Measurements from ENCODE around the gene TSC2. TPM values are rescaled to one million over a fixed set of nuclear protein-coding genes. Genes with fewer than 3 reads are reported as not detected.
A peak's percentile ranks its signal among the peaks of the same experiment; 100 is the strongest.

The TSC2 gene
- polyA plus RNA-seq, 1 donor from 2014 or later, result 69.2 TPM

DNA sequence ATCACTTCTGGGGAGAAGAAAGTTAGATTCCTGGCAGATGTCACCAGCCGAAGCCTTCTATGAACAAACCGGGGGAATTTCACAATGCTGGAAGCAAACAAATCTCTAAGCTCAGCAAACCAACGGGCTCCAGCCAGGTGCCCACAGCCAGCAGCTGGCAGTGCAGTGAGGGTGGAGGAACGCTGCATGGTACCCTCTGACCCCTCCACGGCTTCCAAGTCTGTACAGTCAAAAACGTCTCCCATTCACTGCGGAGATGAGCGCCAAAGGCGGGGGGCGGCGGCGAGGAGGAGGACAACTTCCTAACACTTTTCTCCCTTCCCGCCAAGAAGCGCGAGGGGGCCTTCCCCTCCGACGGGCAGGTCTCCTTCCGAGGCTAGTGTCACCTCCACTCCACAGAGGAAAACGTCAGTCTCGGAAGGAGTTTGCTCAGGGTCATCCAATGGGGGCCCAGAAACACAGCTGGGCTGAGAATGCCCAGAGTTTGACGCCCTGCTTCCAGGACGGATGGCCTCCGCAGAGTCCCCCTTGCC, 39.1 kb upstream of the TSC2 start:
- Histone ChIP-seq H2AFZ (ENCODE audit: low read depth, low read length) (no peak overlapping the region), H3K9me3 (ENCODE audit: low read length) (no peaks in the 10 kb centered on the region), H3K27ac (ENCODE audit: low read length) (peak overlapping the region; percentile 19), H3K79me2 (replicated peaks; ENCODE audit: insufficient read depth, low read length) (peaks cover 46% of the 10 kb centered on the region), H3K36me3 (ENCODE audit: insufficient read depth, low read length) (no peaks in the 10 kb centered on the region), H3K9me2 (ENCODE audit: insufficient read depth, low read length) (no peaks in the 10 kb centered on the region), H3K27me3 (ENCODE audit: insufficient read depth, low read depth, low read length) (no peaks in the 10 kb centered on the region), H3K4me2 (ENCODE audit: low read length) (peak overlapping the region; percentile 34), H4K20me1 (ENCODE audit: insufficient read depth) (peaks cover 5% of the 10 kb centered on the region), H3F3A (ENCODE audit: insufficient read depth, low read length, poor library complexity, severe bottlenecking) (no peaks in the 10 kb centered on the region), H3K9ac (ENCODE audit: low read length) (peak overlapping the region; percentile 75), H3K4me3 (ENCODE audit: low read length) (peak overlapping the region; percentile 87)
- TF ChIP-seq, protein P1, sequence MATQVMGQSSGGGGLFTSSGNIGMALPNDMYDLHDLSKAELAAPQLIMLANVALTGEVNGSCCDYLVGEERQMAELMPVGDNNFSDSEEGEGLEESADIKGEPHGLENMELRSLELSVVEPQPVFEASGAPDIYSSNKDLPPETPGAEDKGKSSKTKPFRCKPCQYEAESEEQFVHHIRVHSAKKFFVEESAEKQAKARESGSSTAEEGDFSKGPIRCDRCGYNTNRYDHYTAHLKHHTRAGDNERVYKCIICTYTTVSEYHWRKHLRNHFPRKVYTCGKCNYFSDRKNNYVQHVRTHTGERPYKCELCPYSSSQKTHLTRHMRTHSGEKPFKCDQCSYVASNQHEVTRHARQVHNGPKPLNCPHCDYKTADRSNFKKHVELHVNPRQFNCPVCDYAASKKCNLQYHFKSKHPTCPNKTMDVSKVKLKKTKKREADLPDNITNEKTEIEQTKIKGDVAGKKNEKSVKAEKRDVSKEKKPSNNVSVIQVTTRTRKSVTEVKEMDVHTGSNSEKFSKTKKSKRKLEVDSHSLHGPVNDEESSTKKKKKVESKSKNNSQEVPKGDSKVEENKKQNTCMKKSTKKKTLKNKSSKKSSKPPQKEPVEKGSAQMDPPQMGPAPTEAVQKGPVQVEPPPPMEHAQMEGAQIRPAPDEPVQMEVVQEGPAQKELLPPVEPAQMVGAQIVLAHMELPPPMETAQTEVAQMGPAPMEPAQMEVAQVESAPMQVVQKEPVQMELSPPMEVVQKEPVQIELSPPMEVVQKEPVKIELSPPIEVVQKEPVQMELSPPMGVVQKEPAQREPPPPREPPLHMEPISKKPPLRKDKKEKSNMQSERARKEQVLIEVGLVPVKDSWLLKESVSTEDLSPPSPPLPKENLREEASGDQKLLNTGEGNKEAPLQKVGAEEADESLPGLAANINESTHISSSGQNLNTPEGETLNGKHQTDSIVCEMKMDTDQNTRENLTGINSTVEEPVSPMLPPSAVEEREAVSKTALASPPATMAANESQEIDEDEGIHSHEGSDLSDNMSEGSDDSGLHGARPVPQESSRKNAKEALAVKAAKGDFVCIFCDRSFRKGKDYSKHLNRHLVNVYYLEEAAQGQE (IDR thresholded peaks at IDR 0.05; ENCODE audit: borderline replicate concordance), result no peak
- TF ChIP-seq EP300 (conservative IDR thresholded peaks at IDR 0.05; ENCODE audit: poor library complexity, severe bottlenecking) (no peak), MXI1 (conservative IDR thresholded peaks at IDR 0.05; ENCODE audit: poor library complexity, severe bottlenecking) (no peak), EZH2 (IDR thresholded peaks at IDR 0.05; ENCODE audit: borderline replicate concordance, insufficient read depth, low read length, poor library complexity, severe bottlenecking) (no peak), RAD21 (conservative IDR thresholded peaks at IDR 0.05) (no peak), SMC3 (conservative IDR thresholded peaks at IDR 0.05; ENCODE audit: poor library complexity) (no peak), TAF1 (IDR thresholded peaks at IDR 0.05; ENCODE audit: low read depth) (no peak), POLR2AphosphoS5 (IDR thresholded peaks at IDR 0.05) (no peak)
- TF ChIP-seq, protein P2, sequence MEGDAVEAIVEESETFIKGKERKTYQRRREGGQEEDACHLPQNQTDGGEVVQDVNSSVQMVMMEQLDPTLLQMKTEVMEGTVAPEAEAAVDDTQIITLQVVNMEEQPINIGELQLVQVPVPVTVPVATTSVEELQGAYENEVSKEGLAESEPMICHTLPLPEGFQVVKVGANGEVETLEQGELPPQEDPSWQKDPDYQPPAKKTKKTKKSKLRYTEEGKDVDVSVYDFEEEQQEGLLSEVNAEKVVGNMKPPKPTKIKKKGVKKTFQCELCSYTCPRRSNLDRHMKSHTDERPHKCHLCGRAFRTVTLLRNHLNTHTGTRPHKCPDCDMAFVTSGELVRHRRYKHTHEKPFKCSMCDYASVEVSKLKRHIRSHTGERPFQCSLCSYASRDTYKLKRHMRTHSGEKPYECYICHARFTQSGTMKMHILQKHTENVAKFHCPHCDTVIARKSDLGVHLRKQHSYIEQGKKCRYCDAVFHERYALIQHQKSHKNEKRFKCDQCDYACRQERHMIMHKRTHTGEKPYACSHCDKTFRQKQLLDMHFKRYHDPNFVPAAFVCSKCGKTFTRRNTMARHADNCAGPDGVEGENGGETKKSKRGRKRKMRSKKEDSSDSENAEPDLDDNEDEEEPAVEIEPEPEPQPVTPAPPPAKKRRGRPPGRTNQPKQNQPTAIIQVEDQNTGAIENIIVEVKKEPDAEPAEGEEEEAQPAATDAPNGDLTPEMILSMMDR (IDR thresholded peaks at IDR 0.05; ENCODE audit: poor library complexity, severe bottlenecking), result no peak

DNA sequence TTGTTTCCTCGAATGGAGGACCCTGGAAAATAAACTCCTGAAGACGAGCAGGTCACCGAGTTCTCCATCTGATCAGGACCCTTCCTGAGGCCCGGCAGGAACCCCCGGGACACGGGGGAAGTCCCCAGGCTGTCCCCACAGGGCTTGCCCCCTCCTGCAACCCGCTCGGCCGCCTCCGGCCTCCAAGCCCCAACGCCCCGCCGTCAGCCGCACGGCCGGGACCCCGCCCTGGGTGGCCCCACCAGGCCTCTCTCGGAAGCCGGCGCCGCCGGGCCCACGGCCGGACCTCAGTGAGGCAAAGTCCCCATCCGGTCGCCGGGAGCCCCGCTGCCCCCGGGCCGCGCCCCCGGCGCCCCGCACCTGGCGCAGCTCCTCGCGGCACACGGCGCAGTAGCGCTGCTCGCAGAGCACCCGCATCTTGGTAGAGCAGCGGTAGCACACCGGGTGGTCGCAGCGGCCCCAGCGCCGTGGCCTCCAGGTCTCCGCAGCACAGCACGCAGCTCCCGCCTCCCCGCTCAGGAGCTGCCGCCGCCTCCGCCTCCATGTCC, 38.5 kb upstream of the TSC2 start:
- Histone ChIP-seq H3K9me3 (ENCODE audit: low read length) (no peaks in the 10 kb centered on the region), H3K27me3 (ENCODE audit: insufficient read depth, low read depth, low read length) (no peaks in the 10 kb centered on the region), H3K79me2 (replicated peaks; ENCODE audit: insufficient read depth, low read length) (peaks cover 46% of the 10 kb centered on the region)

More for the DNA sequence above, 38.5 kb upstream of the TSC2 start:
- TF ChIP-seq, protein P1 (IDR thresholded peaks at IDR 0.05; ENCODE audit: borderline replicate concordance), result no peak
- TF ChIP-seq EZH2 (IDR thresholded peaks at IDR 0.05; ENCODE audit: borderline replicate concordance, insufficient read depth, low read length, poor library complexity, severe bottlenecking) (no peak), RAD21 (conservative IDR thresholded peaks at IDR 0.05) (no peak), EP300 (conservative IDR thresholded peaks at IDR 0.05; ENCODE audit: poor library complexity, severe bottlenecking) (no peak), SMC3 (conservative IDR thresholded peaks at IDR 0.05; ENCODE audit: poor library complexity) (no peak), TAF1 (IDR thresholded peaks at IDR 0.05; ENCODE audit: low read depth) (no peak)
- Histone ChIP-seq H3K4me3 (ENCODE audit: low read length) (peak overlapping the region; percentile 87), H3K36me3 (ENCODE audit: insufficient read depth, low read length) (no peaks in the 10 kb centered on the region), H4K20me1 (ENCODE audit: insufficient read depth) (peaks cover 5% of the 10 kb centered on the region), H3K9me2 (ENCODE audit: insufficient read depth, low read length) (no peaks in the 10 kb centered on the region), H3K4me2 (ENCODE audit: low read length) (peak overlapping the region; percentile 34), H3K27ac (ENCODE audit: low read length) (peak overlapping the region; percentile 19), H3F3A (ENCODE audit: insufficient read depth, low read length, poor library complexity, severe bottlenecking) (no peaks in the 10 kb centered on the region), H2AFZ (ENCODE audit: low read depth, low read length) (no peak overlapping the region), H3K9ac (ENCODE audit: low read length) (peak overlapping the region; percentile 75)
